GM21786 (cell line): ENCODE data around the gene CWC27.
"Not testable (repeated sequence)": the region's sequence is repeated elsewhere in the genome, so short reads cannot be mapped to it uniquely, and the experiment has no call there.

Source experiments
- ATAC-seq: cut with Tn5 transposase; IDR thresholded peaks from one replicate; pipeline ENCODE4 v1.9.1; 2021; ENCODE audit not compliant: unreplicated experiment

CWC27 gene

GRCh38 chr5:64836786-64837185, 68.1 kb downstream of the CWC27 start:
- ATAC-seq, result no peak

GRCh38 chr5:64838376-64838775, 69.6 kb downstream of the CWC27 start:
- no peak for ATAC-seq

GRCh38 chr5:64838803-64839202, 70.1 kb downstream of the CWC27 start:
- no peak for ATAC-seq

- no peak for ATAC-seq
These were observed 71.2 kb downstream of the CWC27 start for GRCh38 chr5:64839936-64840335.

- no peak for ATAC-seq
These were observed 72.2 kb downstream of the CWC27 start for GRCh38 chr5:64840958-64841357.

GRCh38 chr5:64853777-64854176, 85.0 kb downstream of the CWC27 start:
- no peak for ATAC-seq

GRCh38 chr5:64854855-64855254, 86.1 kb downstream of the CWC27 start:
- ATAC-seq, result no peak

- no peak for ATAC-seq
These were observed 91.2 kb downstream of the CWC27 start for GRCh38 chr5:64859881-64860280.

GRCh38 chr5:64861281-64861680, 92.6 kb downstream of the CWC27 start:
- no peak for ATAC-seq

GRCh38 chr5:64864171-64864570, 95.4 kb downstream of the CWC27 start:
- no peak for ATAC-seq

- ATAC-seq, result no peak
These were observed 96.9 kb downstream of the CWC27 start for GRCh38 chr5:64865662-64866061.

- no peak for ATAC-seq
These were observed 100.7 kb downstream of the CWC27 start for GRCh38 chr5:64869419-64869818.

GRCh38 chr5:64872044-64872443, 103.3 kb downstream of the CWC27 start:
- ATAC-seq, result no peak

- no peak for ATAC-seq
These were observed 104.7 kb downstream of the CWC27 start for GRCh38 chr5:64873441-64873840.

GRCh38 chr5:64874753-64875152, 106.0 kb downstream of the CWC27 start:
- ATAC-seq, result no peak

GRCh38 chr5:64876203-64876602, 107.5 kb downstream of the CWC27 start:
- no peak for ATAC-seq

GRCh38 chr5:64880821-64881220, 112.1 kb downstream of the CWC27 start:
- ATAC-seq, result no peak

GRCh38 chr5:64883912-64884311, 115.2 kb downstream of the CWC27 start:
- ATAC-seq, result no peak

- no peak for ATAC-seq
These were observed 115.8 kb downstream of the CWC27 start for GRCh38 chr5:64884541-64884940.

GRCh38 chr5:64887910-64888309, 119.2 kb downstream of the CWC27 start:
- ATAC-seq, result no peak

GRCh38 chr5:64895748-64896147, 127.0 kb downstream of the CWC27 start:
- ATAC-seq, result no peak

GRCh38 chr5:64899838-64900237, 131.1 kb downstream of the CWC27 start:
- ATAC-seq, result no peak

GRCh38 chr5:64900618-64901017, 131.9 kb downstream of the CWC27 start:
- ATAC-seq, result no peak

- ATAC-seq, result not testable (repeated sequence)
These were observed 138.7 kb downstream of the CWC27 start for GRCh38 chr5:64907399-64907798.
